IPS-18c (cell line): ENCODE data around the gene DNAJC22.

Experiments
- H3K4me3 ChIP-seq: 2 replicates; pipeline ENCODE4 v1.7.0; 2013; ENCODE audit warnings: low read depth, mild to moderate bottlenecking, low read length, moderate library complexity; ENCODE audit not compliant: insufficient read depth
- H3K9me3 ChIP-seq: one replicate; pipeline ENCODE4 v1.6.1; 2013; ENCODE audit warnings: mild to moderate bottlenecking, low read length, moderate library complexity; ENCODE audit not compliant: control insufficient read depth, insufficient read depth

Gene DNAJC22

GRCh38 chr12:49400304-49400703 is 53.6 kb downstream of the DNAJC22 start:
- H3K9me3 ChIP-seq = no peaks in the 10 kb centered on the region
- no peak overlapping the region for H3K4me3 ChIP-seq
